Stimulated activated CD4-positive, alpha-beta T cell treated with anti-CD3 and anti-CD28 coated beads, Interleukin-4, amount 100 ng/mL, for 48 hours (primary cell): ENCODE data around the gene BACH2.
"Not testable (repeated sequence)": the region's sequence is repeated elsewhere in the genome, so short reads cannot be mapped to it uniquely, and the experiment has no call there.

Source experiments
- DNase-seq, 2 donors: peaks; one replicate each; pipeline ENCODE4 v3.0.0-alpha.2; 2020; ENCODE audit warnings: low read depth in 2 of 2

BACH2 gene

DNA sequence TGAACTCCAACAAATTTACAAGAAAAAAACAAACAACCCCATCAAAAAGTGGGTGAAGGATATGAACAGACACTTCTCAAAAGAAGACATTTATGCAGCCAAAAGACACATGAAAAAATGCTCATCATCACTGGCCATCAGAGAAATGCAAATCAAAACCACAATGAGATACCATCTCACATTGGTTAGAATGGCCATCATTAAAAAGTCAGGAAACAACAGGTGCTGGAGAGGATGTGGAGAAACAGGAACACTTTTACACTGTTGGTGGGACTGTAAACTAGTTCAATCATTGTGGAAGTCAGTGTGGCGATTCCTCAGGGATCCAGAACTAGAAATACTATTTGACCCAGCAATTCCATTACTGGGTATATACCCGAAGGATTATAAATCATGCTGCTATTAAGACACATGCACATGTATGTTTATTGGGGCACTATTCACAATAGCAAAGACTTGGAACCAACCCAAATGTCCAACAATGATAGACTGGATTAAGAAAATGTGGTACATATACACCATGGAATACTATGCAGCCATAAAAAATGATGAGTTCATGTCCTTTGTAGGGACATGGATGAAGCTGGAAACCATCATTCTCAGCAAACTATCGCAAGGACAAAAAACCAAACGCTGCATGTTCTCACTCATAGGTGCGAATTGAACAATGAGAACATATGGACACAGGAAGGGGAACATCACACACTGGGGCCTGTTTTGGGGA is 264.0 kb downstream of the BACH2 start:
- not testable (repeated sequence) for DNase-seq

- no peak for DNase-seq
Observed at GRCh38 chr6:90028995-90029635, 267.5 kb downstream of the BACH2 start.

- DNase-seq = no peak
Observed at GRCh38 chr6:90028066-90028778, 268.4 kb downstream of the BACH2 start.

GRCh38 chr6:90026216-90026615 is 270.4 kb downstream of the BACH2 start:
- DNase-seq = no peak

- peak in 1 of 2 donors; percentile 50 for DNase-seq
Observed at GRCh38 chr6:90025523-90026061, 271.1 kb downstream of the BACH2 start.

GRCh38 chr6:90024633-90025032 is 272.0 kb downstream of the BACH2 start:
- no peak for DNase-seq

GRCh38 chr6:90021711-90022110 is 274.9 kb downstream of the BACH2 start:
- no peak for DNase-seq

DNA sequence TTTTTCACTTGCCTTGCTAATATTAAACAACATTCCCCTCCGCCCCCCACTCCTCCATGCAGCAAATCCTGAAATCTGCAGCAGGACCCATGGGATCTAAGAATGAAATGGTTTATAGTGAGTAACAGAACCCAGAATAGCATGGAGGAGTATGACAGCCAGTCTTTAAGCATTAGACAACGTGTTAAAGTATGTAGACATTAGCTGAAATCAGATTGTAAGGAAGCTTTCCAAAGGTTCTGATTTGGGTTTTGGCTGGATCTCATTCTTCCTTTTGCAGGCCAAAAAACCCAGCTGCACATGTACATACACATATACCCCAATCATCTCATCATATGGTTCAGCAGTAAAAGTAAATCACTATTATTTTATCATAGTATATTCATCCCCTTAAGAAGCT is 275.9 kb downstream of the BACH2 start:
- no peak for DNase-seq

DNA sequence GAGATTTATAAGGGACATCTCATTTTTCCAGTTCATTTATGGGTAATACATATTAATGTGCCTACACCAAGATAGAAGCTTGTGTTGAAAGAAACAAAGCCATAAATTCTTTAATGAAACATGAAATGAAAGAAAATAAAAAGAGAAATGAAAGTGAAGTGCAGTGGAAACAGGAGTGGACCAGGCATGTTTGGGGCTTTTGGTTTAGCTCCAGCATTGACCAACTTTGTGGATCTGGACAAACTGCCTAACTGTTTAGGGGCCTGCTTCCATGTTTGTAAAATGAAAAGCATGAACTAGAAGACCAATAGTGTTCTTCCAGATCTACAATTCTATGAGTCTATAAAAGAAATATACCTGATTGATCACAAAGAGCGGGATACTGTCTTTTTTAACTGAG is 277.4 kb downstream of the BACH2 start:
- DNase-seq = no peak

DNA sequence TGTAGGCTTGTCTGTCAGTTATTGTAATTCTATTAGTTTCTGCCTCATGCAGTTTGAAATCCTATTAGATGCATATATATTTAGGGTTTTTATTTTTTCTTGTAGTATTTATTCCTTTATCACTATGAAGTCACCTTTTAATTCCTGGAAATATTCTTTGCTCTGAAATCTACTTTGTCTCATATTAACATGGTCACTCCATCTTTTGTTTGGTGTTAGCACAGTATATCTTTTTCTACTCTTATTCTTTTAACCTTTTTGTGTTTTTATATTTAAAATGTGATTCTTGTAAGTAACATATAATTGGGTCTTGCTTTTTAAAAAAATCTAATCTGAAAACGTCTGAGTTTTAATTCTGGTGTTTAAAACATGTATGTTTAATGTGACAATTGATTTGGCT is 280.8 kb downstream of the BACH2 start:
- DNase-seq = no peak

GRCh38 chr6:90008908-90009501 is 287.6 kb downstream of the BACH2 start:
- no peak for DNase-seq

GRCh38 chr6:90008189-90008907 is 288.3 kb downstream of the BACH2 start:
- DNase-seq = no peak

DNA sequence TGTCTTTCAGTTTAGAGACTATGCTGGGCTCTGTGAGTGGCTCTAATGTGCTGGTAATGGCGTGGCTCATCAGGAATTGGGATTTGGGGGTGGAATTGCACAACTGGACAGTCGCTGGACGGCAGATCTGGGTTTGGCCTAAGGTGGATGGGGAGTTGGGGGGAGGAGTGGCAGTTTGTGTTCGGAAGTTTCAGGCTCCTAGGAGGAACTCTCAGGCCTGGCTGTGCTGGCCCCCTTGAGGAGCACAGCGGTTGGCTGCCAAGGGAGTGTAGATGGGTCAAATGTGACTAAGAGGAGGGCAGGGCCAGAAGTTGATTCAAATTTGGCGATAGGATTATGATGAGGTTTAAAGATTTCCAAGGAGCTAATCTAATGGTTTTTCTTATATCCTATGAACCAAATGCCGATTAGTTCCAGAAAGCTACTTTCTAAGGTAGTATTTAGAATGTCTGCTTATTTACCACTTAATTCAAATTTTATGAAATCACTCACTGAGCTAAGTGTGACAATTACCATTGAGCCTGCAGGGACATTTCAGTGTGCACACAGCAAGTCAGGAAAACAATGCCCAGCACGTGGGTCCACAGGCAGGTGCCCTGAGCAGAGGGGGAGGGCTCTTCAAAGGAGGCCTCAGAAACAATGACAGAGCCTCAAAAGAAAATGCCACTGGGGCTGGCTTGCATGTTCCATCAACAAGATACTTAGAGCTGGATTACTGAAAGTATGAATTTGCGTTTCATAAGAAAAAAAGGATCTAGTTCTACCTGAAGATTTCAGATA is 291.4 kb downstream of the BACH2 start:
- DNase-seq = no peak

DNA sequence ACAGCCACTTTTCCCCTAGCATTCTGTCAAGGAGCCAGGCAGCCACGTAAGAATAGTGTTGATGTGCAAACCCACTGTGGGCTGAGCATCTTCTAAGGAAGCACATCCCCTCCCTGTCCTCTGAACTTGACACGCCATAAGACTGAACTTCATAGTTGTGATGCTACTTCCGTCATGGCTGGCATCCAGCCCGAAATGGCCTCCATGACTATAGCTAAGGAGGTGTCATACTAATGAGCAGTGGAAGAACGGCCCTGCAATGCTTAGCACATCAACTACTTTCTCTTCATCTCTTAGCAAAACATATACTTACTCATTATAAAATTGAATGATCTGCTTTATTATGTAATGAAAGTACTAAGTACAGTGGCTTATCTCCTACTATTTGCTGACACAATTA is 292.1 kb downstream of the BACH2 start:
- DNase-seq = no peak

GRCh38 chr6:90003941-90004340 is 292.7 kb downstream of the BACH2 start:
- no peak for DNase-seq

GRCh38 chr6:90003069-90003795 is 293.4 kb downstream of the BACH2 start:
- DNase-seq = no peak

- peak in 1 of 2 donors; percentile 47 for DNase-seq
Observed at GRCh38 chr6:90000864-90001731, 295.5 kb downstream of the BACH2 start.

GRCh38 chr6:89999945-90000825 is 296.5 kb downstream of the BACH2 start:
- DNase-seq = no peak
